Choroid plexus epithelial cell (primary cell): ENCODE data around the gene RAC3.

Source experiments
- DNase-seq: peaks from one replicate; pipeline ENCODE4 v3.0.0-alpha.2; 2010; ENCODE audit warnings: low read depth
- H3K4me3 ChIP-seq: 2 replicates; pipeline ENCODE4 v1.5.1; 2011; ENCODE audit warnings: low read depth, mild to moderate bottlenecking, control low read depth, low read length, moderate library complexity
- TF ChIP-seq, protein P1 (sequence below): conservative IDR thresholded peaks from 2 replicates; pipeline ENCODE4 v1.5.1; 2011; ENCODE audit warnings: low read depth, mild to moderate bottlenecking, control low read depth, inconsistent platforms, low read length, moderate library complexity

RAC3 gene

DNA sequence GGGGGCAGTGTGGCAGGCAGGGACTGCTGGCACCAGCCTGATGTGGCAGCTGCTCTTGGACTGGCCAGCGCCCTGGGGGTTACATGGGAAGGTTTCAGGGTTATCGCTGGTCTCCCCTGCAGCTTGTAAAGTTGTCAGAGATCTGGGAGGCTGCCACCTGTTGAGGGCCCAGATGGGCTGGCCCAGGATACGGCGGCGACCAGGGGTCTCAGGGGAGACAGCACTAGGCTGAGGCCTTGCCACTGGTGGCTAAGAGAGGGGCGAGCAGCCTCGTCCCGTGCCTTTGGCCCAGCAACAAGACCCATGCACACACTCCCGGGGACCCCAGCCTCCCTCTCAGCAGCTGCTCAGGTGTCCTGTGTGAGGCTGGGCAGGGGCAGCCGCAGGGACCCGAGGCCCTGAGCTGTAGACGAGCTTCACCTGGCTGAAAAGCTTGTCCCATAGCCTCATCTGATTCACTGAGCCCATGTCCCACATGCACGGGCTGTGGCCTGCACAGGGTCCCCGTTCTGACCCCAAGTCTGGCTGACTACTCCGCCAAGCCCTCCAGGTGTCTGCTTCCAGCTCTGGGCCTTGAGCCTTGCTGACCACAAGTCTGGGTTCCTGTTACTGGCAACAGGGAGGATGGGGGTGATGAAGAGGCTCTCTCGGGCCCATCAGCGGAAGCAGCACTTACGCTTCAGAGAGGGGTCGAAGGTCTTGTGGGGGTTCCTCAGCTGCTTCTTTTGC, 28.0 kb downstream of the RAC3 start:
- TF ChIP-seq, protein P1, sequence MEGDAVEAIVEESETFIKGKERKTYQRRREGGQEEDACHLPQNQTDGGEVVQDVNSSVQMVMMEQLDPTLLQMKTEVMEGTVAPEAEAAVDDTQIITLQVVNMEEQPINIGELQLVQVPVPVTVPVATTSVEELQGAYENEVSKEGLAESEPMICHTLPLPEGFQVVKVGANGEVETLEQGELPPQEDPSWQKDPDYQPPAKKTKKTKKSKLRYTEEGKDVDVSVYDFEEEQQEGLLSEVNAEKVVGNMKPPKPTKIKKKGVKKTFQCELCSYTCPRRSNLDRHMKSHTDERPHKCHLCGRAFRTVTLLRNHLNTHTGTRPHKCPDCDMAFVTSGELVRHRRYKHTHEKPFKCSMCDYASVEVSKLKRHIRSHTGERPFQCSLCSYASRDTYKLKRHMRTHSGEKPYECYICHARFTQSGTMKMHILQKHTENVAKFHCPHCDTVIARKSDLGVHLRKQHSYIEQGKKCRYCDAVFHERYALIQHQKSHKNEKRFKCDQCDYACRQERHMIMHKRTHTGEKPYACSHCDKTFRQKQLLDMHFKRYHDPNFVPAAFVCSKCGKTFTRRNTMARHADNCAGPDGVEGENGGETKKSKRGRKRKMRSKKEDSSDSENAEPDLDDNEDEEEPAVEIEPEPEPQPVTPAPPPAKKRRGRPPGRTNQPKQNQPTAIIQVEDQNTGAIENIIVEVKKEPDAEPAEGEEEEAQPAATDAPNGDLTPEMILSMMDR, result no peak
- DNase-seq, result no peak
- no peak overlapping the region for H3K4me3 ChIP-seq

DNA sequence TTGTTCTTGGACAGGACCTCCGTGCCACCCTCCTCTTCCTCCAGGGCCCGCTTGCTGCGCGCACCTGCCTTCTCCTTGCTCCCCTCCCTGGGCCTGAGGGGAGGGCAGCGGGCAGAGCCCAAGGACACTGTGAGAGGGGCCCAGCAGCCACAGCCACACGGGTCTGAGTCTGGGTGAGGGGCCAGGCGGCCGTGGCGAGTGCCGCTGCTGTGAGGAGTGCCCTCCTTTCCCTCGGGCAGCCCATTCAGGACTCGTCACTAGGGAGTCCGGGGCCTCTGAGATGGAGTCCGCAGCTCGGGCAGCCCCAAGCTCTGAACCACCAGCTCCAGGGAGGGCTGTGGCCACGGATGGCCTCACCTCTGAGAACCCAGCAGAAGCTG, 28.5 kb downstream of the RAC3 start:
- no peak overlapping the region for H3K4me3 ChIP-seq
- no peak for DNase-seq
- TF ChIP-seq, protein P1, result no peak

GRCh38 chr17:82060614-82061013, 29.1 kb downstream of the RAC3 start:
- TF ChIP-seq, protein P1, result no peak
- H3K4me3 ChIP-seq, result no peak overlapping the region
- DNase-seq, result no peak

DNA sequence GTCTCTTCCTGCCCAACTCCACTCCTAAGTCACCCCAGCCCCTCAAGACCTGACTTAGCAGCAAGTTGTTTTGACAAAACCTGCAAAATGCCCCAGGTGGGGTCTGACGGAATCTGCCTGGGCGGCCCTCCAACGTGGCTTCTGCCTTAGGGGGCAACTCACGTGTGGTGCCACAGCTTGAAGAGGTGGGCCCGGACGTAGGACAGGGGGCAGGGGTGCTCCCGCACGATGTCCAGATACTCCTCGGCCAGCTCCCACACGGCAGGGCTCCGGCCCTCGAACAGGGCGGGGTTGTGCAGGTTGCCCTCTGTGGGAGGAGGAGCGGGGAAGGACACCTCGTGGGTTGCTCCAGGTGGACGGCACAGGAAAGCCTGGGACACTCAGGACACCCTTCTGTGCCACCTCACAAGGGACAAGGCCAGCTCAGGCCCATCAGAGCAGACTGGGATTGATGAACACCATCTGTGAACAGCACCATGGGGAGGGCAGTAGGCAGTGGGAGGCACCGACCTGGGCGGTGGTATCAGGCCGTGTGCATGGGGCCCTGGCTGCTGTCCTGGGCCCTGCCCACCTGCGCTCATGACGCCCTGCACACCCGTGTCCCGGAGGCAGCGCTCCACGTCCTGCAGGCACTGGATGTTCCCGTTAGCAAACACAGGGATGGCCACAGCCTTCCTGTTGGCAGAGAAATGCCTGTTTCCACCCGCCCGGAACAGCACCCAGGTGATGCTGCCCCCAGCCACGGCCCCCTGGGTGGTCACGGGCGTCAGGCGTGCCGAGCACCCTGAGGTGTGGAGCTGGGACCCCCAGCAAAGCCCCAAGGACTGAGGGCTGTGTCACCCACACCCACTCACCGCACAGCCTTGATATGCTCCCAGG, 29.8 kb downstream of the RAC3 start:
- no peak overlapping the region for H3K4me3 ChIP-seq
- no peak for DNase-seq
- TF ChIP-seq, protein P1, result no peak

- H3K4me3 ChIP-seq, result no peak overlapping the region
- TF ChIP-seq, protein P1, result no peak
- DNase-seq, result no peak
Observed at GRCh38 chr17:82062076-82062983, 30.9 kb downstream of the RAC3 start.

DNA sequence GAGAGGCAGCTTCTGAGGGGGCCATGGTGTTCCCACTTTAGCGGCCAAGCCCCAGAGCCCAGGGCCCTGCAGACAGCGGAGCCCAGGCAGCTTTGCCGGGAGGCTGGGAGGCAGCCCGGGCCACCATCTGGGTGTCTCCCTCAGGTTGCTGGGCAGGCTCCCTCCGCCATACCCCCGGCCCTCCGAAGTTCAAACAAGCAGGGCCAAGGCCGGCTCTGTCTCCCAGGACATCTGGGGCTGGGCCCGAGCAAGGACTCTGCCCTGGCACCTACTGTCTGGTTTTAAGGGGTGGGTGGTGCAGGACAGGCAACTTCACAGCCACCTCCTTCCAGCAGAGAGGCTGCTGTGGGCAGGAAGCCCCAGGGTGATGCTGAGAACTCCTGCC, 31.5 kb downstream of the RAC3 start:
- TF ChIP-seq, protein P1, result no peak
- H3K4me3 ChIP-seq, result no peak overlapping the region
- no peak for DNase-seq
